GM12878 (cell line): ENCODE measurements around the gene RASGRP3. TPM values are rescaled to one million over a fixed set of nuclear protein-coding genes. Genes with fewer than 3 reads are reported as not detected.

Experiments
- ATAC-seq: fragments of 200-7000 bp; cut with Tn5 transposase; 3 replicates; pipeline ENCODE4 v1.9.1; 2020; ENCODE audit warnings: mild to moderate bottlenecking, moderate library complexity
- BruUV-seq: library from RNA; stranded (reverse); fragments of 400-500 nt; replicated peaks from 2 replicates; lab custom pipeline; 2021; lab: Mats Ljungman, UMichigan
- CTCF ChIA-PET: fragments of 300-600 bp; sonication (Branson Sonifier 250); formaldehyde crosslinking; extraction: SDS; loops from one replicate; lab custom pipeline; 2021; ENCODE audit warnings: inconsistent platforms; lab: Yijun Ruan, JAX
- POLR2A ChIA-PET: fragments of 350-600 bp; formaldehyde crosslinking; extraction: SDS; loops from one replicate; lab custom pipeline; 2021; ENCODE audit warnings: inconsistent platforms; lab: Charles Lee
- RAD21 ChIA-PET: fragments of 300-600 bp; sonication (Branson Sonifier 250); formaldehyde crosslinking; loops from one replicate; lab custom pipeline; 2023; ENCODE audit warnings: antibody characterized with exemption; ENCODE audit not compliant: unreplicated experiment; lab: Charles Lee
- SMC1A ChIA-PET: fragments of 300-600 bp; sonication (Branson Sonifier 250); formaldehyde crosslinking; loops from one replicate; lab custom pipeline; 2023; ENCODE audit not compliant: unreplicated experiment, uncharacterized antibody; lab: Charles Lee
- DNase-seq: peaks from one replicate; pipeline ENCODE4 v3.0.0-alpha.2; 2011; ENCODE audit warnings: low read depth, low spot score
- FAIRE-seq: peaks from 3 replicates; lab custom pipeline; 2011; peaks lifted over from hg19 to GRCh38; lab: Jason Lieb, UNC
- H2AFZ ChIP-seq: 2 replicates; pipeline ENCODE4 v1.6.0; 2011; ENCODE audit warnings: low read depth, low read length, control low read depth; ENCODE audit not compliant: control insufficient read depth
- H3K27ac ChIP-seq: 2 replicates; pipeline ENCODE4 v1.5.1; 2011; ENCODE audit warnings: control low read depth; ENCODE audit not compliant: control insufficient read depth, insufficient read depth
- H3K27me3 ChIP-seq, 2 experiments: replicated peaks in 1 of 2; 2 replicates each; pipeline versions ENCODE4 v1.6.0 to v1.6.1; 2011; ENCODE audit warnings: low read length in 1 of 2; ENCODE audit not compliant: control insufficient read depth in 2 of 2, insufficient read depth in 2 of 2
- H3K36me3 ChIP-seq, 2 experiments: 2 replicates each; pipeline ENCODE4 v1.5.1; 2011; ENCODE audit warnings: low read length in 1 of 2; ENCODE audit not compliant: control insufficient read depth in 2 of 2, insufficient read depth in 2 of 2
- H3K4me1 ChIP-seq: 2 replicates; pipeline ENCODE4 v1.6.1; 2011; ENCODE audit warnings: mild to moderate bottlenecking, low read length, moderate library complexity, mixed read lengths; ENCODE audit not compliant: control insufficient read depth, insufficient read depth
- H3K4me2 ChIP-seq: 2 replicates; pipeline ENCODE4 v1.6.0; 2011; ENCODE audit warnings: control low read depth; ENCODE audit not compliant: control insufficient read depth, insufficient read depth
- H3K4me3 ChIP-seq: fragments of 200-600 bp; sonication (generic); 2 replicates; pipeline ENCODE4 v1.5.1; 2016
- H3K79me2 ChIP-seq: 2 replicates; pipeline ENCODE4 v1.6.0; 2011; ENCODE audit warnings: low read length; ENCODE audit not compliant: control insufficient read depth, insufficient read depth
- H3K9ac ChIP-seq: 2 replicates; pipeline ENCODE4 v1.8.0; 2011; ENCODE audit warnings: low read length, control low read depth, mixed read lengths; ENCODE audit not compliant: control insufficient read depth, insufficient read depth
- H3K9me3 ChIP-seq: replicated peaks from 3 replicates; pipeline ENCODE4 v1.5.1; 2011; ENCODE audit warnings: mild to moderate bottlenecking, low read length; ENCODE audit not compliant: control insufficient read depth, insufficient read depth
- H4K20me1 ChIP-seq: 2 replicates; pipeline ENCODE4 v1.6.0; 2011; ENCODE audit not compliant: control insufficient read depth, insufficient read depth
- BCL3 ChIP-seq: IDR thresholded peaks from 2 replicates; pipeline ENCODE4 v1.6.1; 2011; ENCODE audit warnings: borderline replicate concordance, low read depth, mild to moderate bottlenecking, moderate library complexity, low read length; ENCODE audit not compliant: insufficient read depth, poor library complexity, severe bottlenecking
- DPF2 ChIP-seq: fragments of 450-650 bp; IDR thresholded peaks from 2 replicates; pipeline ENCODE4 v1.6.1; 2017; ENCODE audit warnings: mild to moderate bottlenecking
- EP300 ChIP-seq, 2 experiments: fragments of 150-350 bp in 1 of 2; IDR thresholded peaks; 2 replicates each; pipeline ENCODE4 v1.6.1; 2011 to 2012; ENCODE audit warnings: low read depth in 2 of 2, low read length in 2 of 2, borderline replicate concordance in 1 of 2, improper control_type of control experiment in 1 of 2, inconsistent platforms in 1 of 2; ENCODE audit not compliant: control insufficient read depth in 1 of 2
- GABPA ChIP-seq: IDR thresholded peaks from 2 replicates; pipeline ENCODE4 v1.6.1; 2014; ENCODE audit warnings: antibody characterized with exemption, low read depth, mild to moderate bottlenecking, inconsistent platforms
- IKZF1 ChIP-seq: fragments of 450-650 bp; conservative IDR thresholded peaks from 2 replicates; pipeline ENCODE4 v1.6.1; 2017; ENCODE audit warnings: antibody characterized with exemption, mild to moderate bottlenecking
- KDM1A ChIP-seq: fragments of 200-600 bp; sonication (generic); IDR thresholded peaks from 2 replicates; pipeline ENCODE4 v1.6.1; 2016; ENCODE audit warnings: borderline replicate concordance
- NFXL1 ChIP-seq: fragments of 450-650 bp; IDR thresholded peaks from 2 replicates; pipeline ENCODE4 v1.6.1; 2017; ENCODE audit warnings: antibody characterized with exemption, mild to moderate bottlenecking, borderline replicate concordance
- NFYA ChIP-seq: IDR thresholded peaks from 2 replicates; pipeline ENCODE4 v1.6.1; 2011; ENCODE audit warnings: low read depth, mild to moderate bottlenecking, low read length, improper control_type of control experiment, borderline replicate concordance
- NR2C1 ChIP-seq: fragments of 450-650 bp; IDR thresholded peaks from 2 replicates; pipeline ENCODE4 v1.6.1; 2017; ENCODE audit warnings: antibody characterized with exemption, mild to moderate bottlenecking, moderate library complexity
- PBX3 ChIP-seq: IDR thresholded peaks from 2 replicates; pipeline ENCODE4 v1.6.1; 2011; ENCODE audit warnings: mild to moderate bottlenecking, low read depth, low read length, moderate library complexity; ENCODE audit not compliant: insufficient replicate concordance
- POLR2AphosphoS2 ChIP-seq: IDR thresholded peaks from 2 replicates; pipeline ENCODE4 v1.6.1; 2011; ENCODE audit warnings: low read depth, mild to moderate bottlenecking, low read length, improper control_type of control experiment, moderate library complexity
- TCF12 ChIP-seq: IDR thresholded peaks from 2 replicates; pipeline ENCODE4 v1.6.1; 2011; ENCODE audit warnings: low read depth, mild to moderate bottlenecking, low read length
- WRNIP1 ChIP-seq: IDR thresholded peaks from 2 replicates; pipeline ENCODE4 v1.6.1; 2011; ENCODE audit warnings: low read depth, low read length, improper control_type of control experiment, borderline replicate concordance
- ZBTB40 ChIP-seq: fragments of 450-650 bp; IDR thresholded peaks from 2 replicates; pipeline ENCODE4 v1.6.1; 2016; ENCODE audit warnings: mild to moderate bottlenecking, moderate library complexity, borderline replicate concordance
- ZSCAN29 ChIP-seq: fragments of 450-650 bp; IDR thresholded peaks from 2 replicates; pipeline ENCODE4 v1.6.1; 2017; ENCODE audit warnings: mild to moderate bottlenecking, moderate library complexity
- WGBS: methylation state at CpG from one replicate; pipeline ENCODE4 v1.1.6; 2016; ENCODE audit warnings: low lambda C conversion rate; ENCODE audit not compliant: insufficient replicate concordance, insufficient coverage; ENCODE audit errors: missing lambda C conversion rate; 5-methylcytosine and 5-hydroxymethylcytosine counted together
- in situ Hi-C: fragments of 300-500 bp; cut with MboI; formaldehyde crosslinking; loops from 9 replicates; pipeline ENCODE4 v1.14.3; 2018; ENCODE audit warnings: mixed read lengths
- intact Hi-C: fragments of 100-400 bp; cut with micrococcal nuclease; formaldehyde crosslinking; loops from one replicate; pipeline ENCODE4 v1.14.2; 2022; ENCODE audit not compliant: unreplicated experiment
- polyA plus RNA-seq, 11 experiments: library from polyadenylated mRNA; depleted of rRNA in 4 of 11; unstranded in 6 of 11; stranded (reverse) in 5 of 11; fragments of >200 nt; fragmentation: Nextera tagmentation in 4 of 11; fragmentation: Illumina TruSeq in 1 of 11; extraction: Ambion mirVana in 4 of 11; extraction: Trizol in 1 of 11; gene quantifications; 1 replicate in 1 of 11; 2 replicates in 10 of 11; pipeline versions ENCODE4 v1.2.1 to v1.2.3, GENCODE V29; 2011 to 2016; ENCODE audit warnings: inconsistent platforms in 2 of 11, missing spikeins in 2 of 11, low read depth in 1 of 11
- total RNA-seq, 4 experiments: library from RNA; depleted of rRNA in 3 of 4; stranded (reverse); fragments of >200 nt in 3 of 4; fragmentation: Illumina TruSeq in 1 of 4; extraction: Trizol in 1 of 4; gene quantifications; 2 replicates each; pipeline versions ENCODE4 v1.2.1 to v1.2.3, GENCODE V29; 2013 to 2021

RASGRP3 gene
- total and polyA plus RNA-seq, 10 of the 15 experiments (the other 5 are each of a cell fraction or from before 2014, with no cell fraction given), result 31.6 to 106 (median 64.7) TPM

GRCh38 chr2:33426666-33427231, 49.7 kb upstream of the RASGRP3 start (continued):
- TF ChIP-seq EP300 (IDR thresholded peaks at IDR 0.05; ENCODE audit: borderline replicate concordance in 1 of 2, control insufficient read depth in 1 of 2, low read depth in 2 of 2, low read length in 2 of 2) (no peak), BCL3 (no peak)

- intact Hi-C loops, result no loop called here
- no peak for TF ChIP-seq DPF2
- no peak for TF ChIP-seq ZSCAN29
- no peak for TF ChIP-seq NFYA
- no peak for TF ChIP-seq TCF12
- no peak for TF ChIP-seq ZBTB40
- TF ChIP-seq NFXL1, result no peak
- TF ChIP-seq POLR2AphosphoS2, result no peak
- TF ChIP-seq WRNIP1, result no peak
- TF ChIP-seq PBX3, result no peak
- no peak for TF ChIP-seq EP300 (IDR thresholded peaks at IDR 0.05; ENCODE audit: borderline replicate concordance in 1 of 2, control insufficient read depth in 1 of 2, low read depth in 2 of 2, low read length in 2 of 2)
- no peak for TF ChIP-seq KDM1A
- TF ChIP-seq IKZF1, result no peak
- no peak for TF ChIP-seq NR2C1
- TF ChIP-seq GABPA, result no peak
These were observed 46.4 kb upstream of the RASGRP3 start for GRCh38 chr2:33430077-33430476.

More at GRCh38 chr2:33430077-33430476, 46.4 kb upstream of the RASGRP3 start:
- no TSS peak for BruUV-seq
- DNase-seq, result no peak
- no peak for FAIRE-seq
- no peaks in the 10 kb centered on the region for H3K36me3 ChIP-seq
- no peaks in the 10 kb centered on the region for H4K20me1 ChIP-seq
- RAD21 ChIA-PET, result no interaction called here
- no peak for ATAC-seq
- no peaks in the 10 kb centered on the region for H3K9me3 ChIP-seq
- SMC1A ChIA-PET, result interaction anchor here (1.1 to 1.2 kb wide), 2 partner anchors 11 to 55 kb away, joined by 3 read pairs; no protein-coding TSS in a partner anchor
- no peaks in the 10 kb centered on the region for H3K4me1 ChIP-seq
- no peaks in the 10 kb centered on the region for H3K79me2 ChIP-seq
- H3K4me2 ChIP-seq, result no peak overlapping the region
- in situ Hi-C loops, result no loop called here
- POLR2A ChIA-PET, result no interaction called here
- CTCF ChIA-PET, result interaction anchor here (0.8 to 1.0 kb wide), 2 partner anchors 10 to 23 kb away, joined by 3 to 4 read pairs; no protein-coding TSS in a partner anchor
- no peak overlapping the region for H3K9ac ChIP-seq
- H3K27ac ChIP-seq, result no peak overlapping the region
- no peak overlapping the region for H2AFZ ChIP-seq
- WGBS, result 11% methylated on average over 3 of the region's 3 CpGs
- H3K4me3 ChIP-seq, result no peak overlapping the region
- H3K27me3 ChIP-seq, result no peaks in the 10 kb centered on the region
